ENCODE results near the gene KRT12. TPM values are rescaled to one million over a fixed set of nuclear protein-coding genes. Genes with fewer than 3 reads are reported as not detected.

KRT12 gene
- total and polyA plus RNA-seq, 12 donors: not detected

DNA sequence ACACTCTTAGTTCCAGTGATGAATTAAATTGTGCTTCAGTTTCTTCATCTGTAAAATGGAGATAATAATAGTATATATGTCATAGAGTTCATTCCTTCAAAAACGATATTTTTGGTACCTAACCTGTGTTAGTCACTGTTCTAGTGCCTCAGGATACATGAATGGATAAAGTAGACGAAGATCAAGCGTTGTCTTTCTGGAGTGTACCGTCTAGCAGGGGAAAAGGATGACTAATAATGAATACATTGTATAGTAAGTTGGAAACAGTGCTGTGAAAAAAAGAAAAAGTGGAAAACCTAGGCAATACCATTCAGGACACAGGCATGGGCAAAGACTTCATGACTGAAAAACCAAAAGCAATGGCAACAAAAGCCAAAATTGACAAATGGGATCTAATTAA, 53.2 kb downstream of the KRT12 start:
- no peak for TF ChIP-seq CTCF (IDR thresholded peaks at IDR 0.05)
- WGBS, 2 donors: 72 to 74% methylated on average over 4 of the region's 4 CpGs
- Histone ChIP-seq H3K4me3 (no peak overlapping the region), H3K27ac (no peak overlapping the region), H3K27me3 (peaks cover 0 to 50% (median 0%) of the 10 kb centered on the region in 7 donors), H3K9me3 (peaks cover 0 to 5% (median 0%) of the 10 kb centered on the region in 11 donors), H3K36me3 (peaks cover 0 to 19% (median 0%) of the 10 kb centered on the region in 9 donors), H3K4me1 (peaks cover 3 to 39% (median 29%) of the 10 kb centered on the region in 9 donors)
- DNase-seq (no peak), ATAC-seq (no peak)
- intact Hi-C loops (cut with DNase I): no loop called here

- no peak for DNase-seq
- Histone ChIP-seq H3K27ac (no peak overlapping the region), H3K4me3 (no peak overlapping the region), H3K36me3 (peaks cover 0 to 14% (median 0%) of the 10 kb centered on the region in 9 donors), H3K27me3 (peaks cover 0 to 62% (median 0%) of the 10 kb centered on the region in 7 donors), H3K9me3 (peaks cover 0 to 5% (median 0%) of the 10 kb centered on the region in 11 donors), H3K4me1 (peaks cover 3 to 36% (median 23%) of the 10 kb centered on the region in 9 donors)
- WGBS, 2 donors: 80 to 87% methylated on average over 3 of the region's 3 CpGs
- intact Hi-C loops (cut with DNase I): no loop called here
- no peak for TF ChIP-seq CTCF (IDR thresholded peaks at IDR 0.05)
- ATAC-seq: no peak
Measured at GRCh38 chr17:40812639-40813038, 54.4 kb downstream of the KRT12 start.

Other genes with a start within 250 kb of the KRT12 start
- gene SMARCE1, start 219.4 kb downstream of the KRT12 start, total RNA-seq: 10 to 100 TPM; 57.8 to 85.5 (median 68.8) TPM
- gene SMARCE1, start 219.4 kb downstream of the KRT12 start, polyA plus RNA-seq: 10 to 100 TPM; 48.6 to 50.9 TPM
- under 1 TPM in 3 of 10 donors, not detected in 7; 0.12 to 0.57 (median 0.21) TPM for gene KRT222, start 202.0 kb downstream of the KRT12 start, total RNA-seq
- under 1 TPM; 0.07 to 0.22 TPM for gene KRT222, start 202.0 kb downstream of the KRT12 start, polyA plus RNA-seq
- not detected for gene KRT24, start 163.5 kb downstream of the KRT12 start, total RNA-seq
- gene KRT24, start 163.5 kb downstream of the KRT12 start, polyA plus RNA-seq: not detected
- gene KRT25, start 111.9 kb downstream of the KRT12 start, total RNA-seq: not detected
- not detected for gene KRT25, start 111.9 kb downstream of the KRT12 start, polyA plus RNA-seq
- not detected for gene KRT26, start 95.0 kb downstream of the KRT12 start, total RNA-seq
- gene KRT26, start 95.0 kb downstream of the KRT12 start, polyA plus RNA-seq: not detected
- under 1 TPM in 1 of 10 donors, not detected in 9; 0.21 TPM for gene KRT27, start 84.7 kb downstream of the KRT12 start, total RNA-seq
- not detected for gene KRT27, start 84.7 kb downstream of the KRT12 start, polyA plus RNA-seq
- gene KRT28, start 67.3 kb downstream of the KRT12 start, total RNA-seq: not detected
- not detected for gene KRT28, start 67.3 kb downstream of the KRT12 start, polyA plus RNA-seq
- 10 to 100 TPM; 40.9 to 63.1 (median 48.5) TPM for gene KRT10, start 44.6 kb downstream of the KRT12 start, total RNA-seq
- 10 to 100 TPM; 44.0 to 86.8 TPM for gene KRT10, start 44.6 kb downstream of the KRT12 start, polyA plus RNA-seq
- gene KRT20, start 18.0 kb upstream of the KRT12 start, total RNA-seq: not detected
- gene KRT20, start 18.0 kb upstream of the KRT12 start, polyA plus RNA-seq: not detected
- gene KRT23, start 70.4 kb upstream of the KRT12 start, total RNA-seq: under 1 TPM in 3 of 10 donors, not detected in 7; 0.19 to 0.25 (median 0.23) TPM
- gene KRT23, start 70.4 kb upstream of the KRT12 start, polyA plus RNA-seq: under 1 TPM in 1 of 2 donors, not detected in 1; 0.01 TPM
- not detected for gene KRT39, start 99.7 kb upstream of the KRT12 start, total RNA-seq
- gene KRT39, start 99.7 kb upstream of the KRT12 start, polyA plus RNA-seq: not detected
- gene KRT40, start 117.1 kb upstream of the KRT12 start, total RNA-seq: not detected
- not detected for gene KRT40, start 117.1 kb upstream of the KRT12 start, polyA plus RNA-seq
- not detected for gene KRTAP3-3, start 126.9 kb upstream of the KRT12 start, total RNA-seq
- not detected for gene KRTAP3-3, start 126.9 kb upstream of the KRT12 start, polyA plus RNA-seq
- not detected for gene KRTAP3-2, start 132.7 kb upstream of the KRT12 start, total RNA-seq
- not detected for gene KRTAP3-2, start 132.7 kb upstream of the KRT12 start, polyA plus RNA-seq
- not detected for gene KRTAP3-1, start 141.9 kb upstream of the KRT12 start, total RNA-seq
- not detected for gene KRTAP3-1, start 141.9 kb upstream of the KRT12 start, polyA plus RNA-seq
- not detected for gene KRTAP1-5, start 160.0 kb upstream of the KRT12 start, total RNA-seq
- gene KRTAP1-5, start 160.0 kb upstream of the KRT12 start, polyA plus RNA-seq: not detected
- not detected for gene KRTAP1-4, start 163.0 kb upstream of the KRT12 start, total RNA-seq
- not detected for gene KRTAP1-4, start 163.0 kb upstream of the KRT12 start, polyA plus RNA-seq
- gene KRTAP1-3, start 167.7 kb upstream of the KRT12 start, total RNA-seq: not detected
- not detected for gene KRTAP1-3, start 167.7 kb upstream of the KRT12 start, polyA plus RNA-seq
- gene KRTAP1-1, start 174.2 kb upstream of the KRT12 start, total RNA-seq: not detected
- gene KRTAP1-1, start 174.2 kb upstream of the KRT12 start, polyA plus RNA-seq: not detected
- not detected for gene KRTAP2-1, start 180.1 kb upstream of the KRT12 start, total RNA-seq
- not detected for gene KRTAP2-1, start 180.1 kb upstream of the KRT12 start, polyA plus RNA-seq
- not detected for gene KRTAP2-2, start 188.0 kb upstream of the KRT12 start, total RNA-seq
- gene KRTAP2-2, start 188.0 kb upstream of the KRT12 start, polyA plus RNA-seq: not detected
- gene KRTAP2-3, start 192.9 kb upstream of the KRT12 start, total RNA-seq: not detected
- gene KRTAP2-3, start 192.9 kb upstream of the KRT12 start, polyA plus RNA-seq: not detected
- gene KRTAP2-4, start 198.7 kb upstream of the KRT12 start, total RNA-seq: not detected
- gene KRTAP2-4, start 198.7 kb upstream of the KRT12 start, polyA plus RNA-seq: not detected
- not detected for gene KRTAP4-7, start 216.9 kb upstream of the KRT12 start, total RNA-seq
- not detected for gene KRTAP4-7, start 216.9 kb upstream of the KRT12 start, polyA plus RNA-seq
- not detected for gene KRTAP4-8, start 230.9 kb upstream of the KRT12 start, total RNA-seq
- gene KRTAP4-8, start 230.9 kb upstream of the KRT12 start, polyA plus RNA-seq: not detected
- gene KRTAP4-16, start 235.0 kb upstream of the KRT12 start, total RNA-seq: not detected
- gene KRTAP4-16, start 235.0 kb upstream of the KRT12 start, polyA plus RNA-seq: not detected
- gene KRTAP4-9, start 238.2 kb upstream of the KRT12 start, total RNA-seq: not detected
- gene KRTAP4-9, start 238.2 kb upstream of the KRT12 start, polyA plus RNA-seq: not detected

Measured in heart right ventricle (tissue), 16 donors.